Uterus (tissue), 2 donors: Measurements from ENCODE around the gene KCNQ1.

ENCODE experiments used
- CTCF ChIP-seq, 4 experiments: fragments of 200-600 bp in 2 of 4; fragments of 450-650 bp in 2 of 4; sonication (generic) in 2 of 4; IDR thresholded peaks; one replicate each; pipeline ENCODE4 v1.5.1; 2016 to 2019; ENCODE audit warnings: antibody characterized with exemption in 4 of 4, mild to moderate bottlenecking in 2 of 4, moderate library complexity in 1 of 4
- POLR2A ChIP-seq, 2 donors: fragments of 450-650 bp; IDR thresholded peaks; one replicate each; pipeline ENCODE4 v1.6.1; 2016; ENCODE audit warnings: antibody characterized with exemption in 2 of 2, mild to moderate bottlenecking in 1 of 2, moderate library complexity in 1 of 2

- TF ChIP-seq CTCF (IDR thresholded peaks at IDR 0.05), result no peak
- TF ChIP-seq POLR2A (IDR thresholded peaks at IDR 0.05), result no peak
These were observed 120.8 kb downstream of the KCNQ1 start for GRCh38 chr11:2565447-2566222.
